ENCODE data around the gene KIF19. TPM values are rescaled to one million over a fixed set of nuclear protein-coding genes. Genes with fewer than 3 reads are reported as not detected.

KIF19 gene
- total and polyA plus RNA-seq, 12 donors: 0.07 to 1.5 (median 0.27) TPM

DNA sequence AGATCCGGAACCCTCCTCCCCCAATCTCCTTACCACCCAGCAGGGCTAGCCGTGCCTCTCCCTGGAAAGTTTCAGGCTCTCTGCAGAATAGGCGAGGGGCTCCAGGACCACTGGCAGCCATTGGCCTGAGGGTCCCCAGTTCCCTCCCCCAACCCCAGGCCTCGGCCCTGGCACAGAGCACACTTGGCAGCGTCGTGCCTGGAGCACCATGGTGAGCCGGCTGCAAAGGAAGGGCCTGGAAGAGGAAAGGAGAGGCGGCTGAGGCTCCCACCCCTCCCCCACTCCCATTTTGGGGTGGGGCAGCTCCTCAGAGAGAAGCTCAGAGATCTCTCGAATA lies 36.0 kb downstream of the KIF19 start:
- WGBS, 2 donors: 10 to 11% methylated on average over 9 of the region's 9 CpGs
- Histone ChIP-seq H3K27ac (no peak overlapping the region), H3K4me1 (peaks cover 0 to 16% (median 6%) of the 10 kb centered on the region in 9 donors), H3K9me3 (no peaks in the 10 kb centered on the region), H3K27me3 (peaks cover 9 to 60% (median 55%) of the 10 kb centered on the region in 7 donors), H3K4me3 (no peak overlapping the region), H3K36me3 (no peaks in the 10 kb centered on the region)
- ATAC-seq: no peak
- TF ChIP-seq, protein P1, sequence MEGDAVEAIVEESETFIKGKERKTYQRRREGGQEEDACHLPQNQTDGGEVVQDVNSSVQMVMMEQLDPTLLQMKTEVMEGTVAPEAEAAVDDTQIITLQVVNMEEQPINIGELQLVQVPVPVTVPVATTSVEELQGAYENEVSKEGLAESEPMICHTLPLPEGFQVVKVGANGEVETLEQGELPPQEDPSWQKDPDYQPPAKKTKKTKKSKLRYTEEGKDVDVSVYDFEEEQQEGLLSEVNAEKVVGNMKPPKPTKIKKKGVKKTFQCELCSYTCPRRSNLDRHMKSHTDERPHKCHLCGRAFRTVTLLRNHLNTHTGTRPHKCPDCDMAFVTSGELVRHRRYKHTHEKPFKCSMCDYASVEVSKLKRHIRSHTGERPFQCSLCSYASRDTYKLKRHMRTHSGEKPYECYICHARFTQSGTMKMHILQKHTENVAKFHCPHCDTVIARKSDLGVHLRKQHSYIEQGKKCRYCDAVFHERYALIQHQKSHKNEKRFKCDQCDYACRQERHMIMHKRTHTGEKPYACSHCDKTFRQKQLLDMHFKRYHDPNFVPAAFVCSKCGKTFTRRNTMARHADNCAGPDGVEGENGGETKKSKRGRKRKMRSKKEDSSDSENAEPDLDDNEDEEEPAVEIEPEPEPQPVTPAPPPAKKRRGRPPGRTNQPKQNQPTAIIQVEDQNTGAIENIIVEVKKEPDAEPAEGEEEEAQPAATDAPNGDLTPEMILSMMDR (IDR thresholded peaks at IDR 0.05): no peak
- intact Hi-C loops (cut with DNase I): loop anchor here in 7 of 10 donors (2.0 to 5.0 kb wide), 5 partner anchors 59 to 160 kb away; partner anchors contain the start of genes TTYH2 (in 4 of the 7) and RPL38 (in 1 of the 7)
- no peak for DNase-seq

- Histone ChIP-seq H3K4me3 (no peak overlapping the region), H3K27me3 (peaks cover 1 to 55% (median 46%) of the 10 kb centered on the region in 7 donors), H3K4me1 (peaks cover 0 to 12% (median 1%) of the 10 kb centered on the region in 9 donors), H3K27ac (no peak overlapping the region), H3K9me3 (no peaks in the 10 kb centered on the region), H3K36me3 (no peaks in the 10 kb centered on the region)
- intact Hi-C loops (cut with DNase I): loop anchor here in 7 of 10 donors (2.0 to 5.0 kb wide), 5 partner anchors 60 to 161 kb away; partner anchors contain the start of genes TTYH2 (in 4 of the 7) and RPL38 (in 1 of the 7)
- 54 to 59% methylated on average over 14 of the region's 14 CpGs for WGBS, 2 donors
- TF ChIP-seq, protein P1 (IDR thresholded peaks at IDR 0.05): no peak
- no peak for ATAC-seq
- DNase-seq: no peak
Measured at GRCh38 chr17:74362810-74363498, 36.9 kb downstream of the KIF19 start.

DNA sequence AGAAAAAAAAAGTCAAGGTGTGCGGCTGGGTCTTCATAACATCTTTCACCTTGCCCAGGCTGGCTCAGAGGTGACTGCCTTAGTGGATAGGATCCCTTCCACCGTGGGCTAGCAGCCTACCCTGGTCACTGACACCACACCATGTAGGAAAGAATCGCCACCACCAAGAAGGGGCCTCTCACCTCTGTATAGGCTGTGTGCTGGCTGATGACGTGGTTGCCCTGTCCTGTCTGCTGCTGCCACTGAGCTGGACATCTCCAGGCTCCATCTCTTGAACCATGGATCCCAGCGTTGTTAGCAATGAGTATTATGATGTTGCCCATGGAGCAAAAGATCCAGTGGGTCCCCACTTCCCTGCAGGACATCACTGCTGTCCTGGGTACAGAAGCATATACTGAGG lies 41.2 kb downstream of the KIF19 start, which contains the start of gene GPR142:
Gene GPR142 (plus strand): TSS at position 301 of the 400 bp plus-strand sequence. CDS start 2,035 bp downstream, outside the sequence.
- intact Hi-C loops (cut with DNase I): loop anchor here in 2 of 10 donors (5.0 kb wide), 1 partner anchor 125 kb away; no protein-coding TSS in a partner anchor
- H3K4me3 ChIP-seq: peak within 1 kb of the TSS in 4 of 10 donors; percentile 4 to 38 (median 13)
- no peak within 1 kb of the TSS for H3K27ac ChIP-seq
- ATAC-seq: no peak
- no peak for DNase-seq
- H3K9me3 ChIP-seq: no peaks in the 10 kb centered on the region
- no peaks in the 10 kb centered on the region for H3K36me3 ChIP-seq
- H3K27me3 ChIP-seq: peaks cover 0 to 23% (median 4%) of the 10 kb centered on the region in 7 donors
- TF ChIP-seq, protein P1 (IDR thresholded peaks at IDR 0.05): no peak
- peaks cover 4 to 16% (median 13%) of the 10 kb centered on the region in 9 donors for H3K4me1 ChIP-seq
- 88 to 91% methylated on average over 5 of the region's 5 CpGs for WGBS, 2 donors

- H3K27ac ChIP-seq: no peak overlapping the region
- peaks cover 0 to 15% (median 0%) of the 10 kb centered on the region in 7 donors for H3K27me3 ChIP-seq
- peaks cover 4 to 16% (median 13%) of the 10 kb centered on the region in 9 donors for H3K4me1 ChIP-seq
- peak; percentile 73 to 92 (median 81) for ATAC-seq
- 22 to 29% methylated on average over 14 of the region's 14 CpGs for WGBS, 2 donors
- TF ChIP-seq, protein P1 (IDR thresholded peaks at IDR 0.05): peak; percentile 85 to 96 (median 92)
- H3K9me3 ChIP-seq: no peaks in the 10 kb centered on the region
- intact Hi-C loops (cut with DNase I): loop anchor here in 5 of 10 donors (1.0 to 5.0 kb wide), 3 partner anchors 124 to 125 kb away; no protein-coding TSS in a partner anchor
- DNase-seq: peak; percentile 75 to 77
- H3K4me3 ChIP-seq: peak overlapping the region in 6 of 10 donors; percentile 4 to 38 (median 15)
- H3K36me3 ChIP-seq: no peaks in the 10 kb centered on the region
Measured at GRCh38 chr17:74368341-74369081, 42.5 kb downstream of the KIF19 start.
